PFSK-1 (cell line): Measurements from ENCODE around the gene TKFC.

Experiments
- FOXP2 ChIP-seq: optimal IDR thresholded peaks from 2 replicates; pipeline ENCODE3; 2011; ENCODE audit warnings: borderline replicate concordance, control low read depth, inconsistent platforms; ENCODE audit not compliant: insufficient read depth; ENCODE audit errors: extremely low read length, extremely low read depth
- POLR2AphosphoS5 ChIP-seq: IDR thresholded peaks from 2 replicates; pipeline ENCODE4 v1.6.1; 2012; ENCODE audit warnings: low read depth, mild to moderate bottlenecking, control low read depth, low read length, moderate library complexity
- REST ChIP-seq, 2 experiments: IDR thresholded peaks; 2 replicates each; pipeline versions ENCODE4 v1.6.1 to v1.8.0; 2011 to 2012; ENCODE audit warnings: low read depth in 2 of 2, low read length in 2 of 2, control low read depth in 1 of 2, inconsistent platforms in 1 of 2, mild to moderate bottlenecking in 1 of 2, moderate library complexity in 1 of 2; ENCODE audit not compliant: insufficient read depth in 1 of 2
- SIN3A ChIP-seq: IDR thresholded peaks from 2 replicates; pipeline ENCODE4 v1.6.1; 2012; ENCODE audit warnings: mild to moderate bottlenecking, low read length, moderate library complexity, borderline replicate concordance; ENCODE audit not compliant: insufficient read depth
- TAF1 ChIP-seq: IDR thresholded peaks from 2 replicates; pipeline ENCODE4 v1.6.1; 2012; ENCODE audit warnings: low read length, control low read depth, borderline replicate concordance; ENCODE audit not compliant: insufficient read depth

Gene TKFC

GRCh38 chr11:61334434-61335354, 1.7 kb downstream of the TKFC start:
- no peak for TF ChIP-seq POLR2AphosphoS5
- no peak for TF ChIP-seq SIN3A
- no peak for TF ChIP-seq FOXP2
- no peak for TF ChIP-seq REST (IDR thresholded peaks at IDR 0.05; ENCODE audit: insufficient read depth in 1 of 2, low read depth in 2 of 2, low read length in 2 of 2)
- no peak for TF ChIP-seq TAF1

DNA sequence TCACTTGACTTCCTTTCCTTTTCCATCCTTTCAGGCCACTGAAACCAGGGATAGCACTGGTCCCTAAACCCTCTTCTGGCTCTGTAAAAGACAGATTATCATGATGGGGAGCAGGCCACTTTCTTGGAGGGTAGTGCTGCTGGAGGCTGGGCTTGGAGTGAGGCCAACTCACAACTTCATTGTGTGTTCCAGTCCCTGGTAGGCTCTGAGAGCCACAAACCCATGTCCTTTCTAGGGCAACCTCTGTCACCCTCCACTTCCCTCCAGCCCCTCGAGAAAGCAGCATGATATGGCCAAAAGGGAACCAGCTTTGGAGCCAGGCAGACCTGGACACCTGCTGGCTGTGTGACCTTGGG, 2.3 kb downstream of the TKFC start:
- no peak for TF ChIP-seq FOXP2
- TF ChIP-seq SIN3A: no peak
- TF ChIP-seq REST (IDR thresholded peaks at IDR 0.05; ENCODE audit: insufficient read depth in 1 of 2, low read depth in 2 of 2, low read length in 2 of 2): no peak
- TF ChIP-seq POLR2AphosphoS5: no peak
- no peak for TF ChIP-seq TAF1

- TF ChIP-seq SIN3A (no peak), TAF1 (no peak), FOXP2 (peak; percentile 51), REST (IDR thresholded peaks at IDR 0.05; ENCODE audit: insufficient read depth in 1 of 2, low read depth in 2 of 2, low read length in 2 of 2) (no peak), POLR2AphosphoS5 (no peak)
These were observed 3.3 kb downstream of the TKFC start for GRCh38 chr11:61336171-61336935.

- TF ChIP-seq POLR2AphosphoS5: no peak
- TF ChIP-seq TAF1: no peak
- TF ChIP-seq SIN3A: no peak
- TF ChIP-seq REST (IDR thresholded peaks at IDR 0.05; ENCODE audit: insufficient read depth in 1 of 2, low read depth in 2 of 2, low read length in 2 of 2): no peak
These were observed 4.9 kb downstream of the TKFC start for GRCh38 chr11:61337706-61338470.
